Measurements from ENCODE around the gene ARPP19.
"Not testable (repeated sequence)": the region's sequence is repeated elsewhere in the genome, so short reads cannot be mapped to it uniquely, and the experiment has no call there.

GRCh38 chr15:52565417-52566358 is 3.1 kb downstream of the ARPP19 start:
- not testable (repeated sequence) for TF ChIP-seq CTCF (conservative IDR thresholded peaks at IDR 0.05; ENCODE audit: low read length); EZH2phosphoT487 (IDR thresholded peaks at IDR 0.05; ENCODE audit: borderline replicate concordance, low read depth, low read length)
